ENCODE results near the gene C2orf42.
"Not testable (repeated sequence)": the region's sequence is repeated elsewhere in the genome, so short reads cannot be mapped to it uniquely, and the experiment has no call there.

Gene C2orf42

GRCh38 chr2:70104231-70105111 is 86.3 kb downstream of the C2orf42 start:
- peak overlapping the region; percentile 73 to 80 (median 78) for H3K4me3 Mint-ChIP-seq
- peaks cover 49% of the 10 kb centered on the region for H3K4me1 Mint-ChIP-seq
- TF ChIP-seq CTCF (IDR thresholded peaks at IDR 0.05; ENCODE audit: unreplicated experiment in 3 of 3): no peak
- H3K36me3 Mint-ChIP-seq (ENCODE audit: low read depth): no peaks in the 10 kb centered on the region
- no peaks in the 10 kb centered on the region for H3K27me3 Mint-ChIP-seq (ENCODE audit: low read depth)
- peak overlapping the region; percentile 99 to 100 (median 100) for H3K27ac Mint-ChIP-seq
- no peaks in the 10 kb centered on the region for H3K9me3 Mint-ChIP-seq

GRCh38 chr2:70103531-70104061 is 87.2 kb downstream of the C2orf42 start:
- peak overlapping the region; percentile 99 to 100 (median 100) for H3K27ac Mint-ChIP-seq
- no peaks in the 10 kb centered on the region for H3K36me3 Mint-ChIP-seq (ENCODE audit: low read depth)
- peak overlapping the region; percentile 73 to 80 (median 78) for H3K4me3 Mint-ChIP-seq
- peaks cover 43% of the 10 kb centered on the region for H3K4me1 Mint-ChIP-seq
- TF ChIP-seq CTCF (IDR thresholded peaks at IDR 0.05; ENCODE audit: unreplicated experiment in 3 of 3): no peak
- no peaks in the 10 kb centered on the region for H3K27me3 Mint-ChIP-seq (ENCODE audit: low read depth)
- no peaks in the 10 kb centered on the region for H3K9me3 Mint-ChIP-seq

- Mint-ChIP-seq H3K4me3 (peak overlapping the region in 1 of 3 experiments; percentile 37), H3K27ac (peak overlapping the region; percentile 76 to 100 (median 100)), H3K4me1 (peaks cover 33% of the 10 kb centered on the region)
- not testable (repeated sequence) for H3K9me3 Mint-ChIP-seq; H3K36me3 Mint-ChIP-seq (ENCODE audit: low read depth); H3K27me3 Mint-ChIP-seq (ENCODE audit: low read depth)
Measured at GRCh38 chr2:70102323-70102905, 88.4 kb downstream of the C2orf42 start.

- not testable (repeated sequence) for H3K9me3 Mint-ChIP-seq; H3K4me3 Mint-ChIP-seq; H3K27me3 Mint-ChIP-seq (ENCODE audit: low read depth); H3K27ac Mint-ChIP-seq; H3K36me3 Mint-ChIP-seq (ENCODE audit: low read depth)
- peaks cover 26% of the 10 kb centered on the region for H3K4me1 Mint-ChIP-seq
Measured at GRCh38 chr2:70101686-70102085, 89.1 kb downstream of the C2orf42 start.

- TF ChIP-seq CTCF (IDR thresholded peaks at IDR 0.05; ENCODE audit: unreplicated experiment in 3 of 3): no peak
- Mint-ChIP-seq H3K4me3 (no peak overlapping the region), H3K27me3 (ENCODE audit: low read depth) (no peaks in the 10 kb centered on the region), H3K27ac (peak overlapping the region in 2 of 3 experiments; percentile 55 to 72), H3K36me3 (ENCODE audit: low read depth) (no peaks in the 10 kb centered on the region), H3K9me3 (no peaks in the 10 kb centered on the region), H3K4me1 (peaks cover 26% of the 10 kb centered on the region)
Measured at GRCh38 chr2:70101174-70101573, 89.6 kb downstream of the C2orf42 start.
